GM19452 (cell line): ENCODE results near the gene KCNC3.

Experiments
- ATAC-seq: cut with Tn5 transposase; IDR thresholded peaks from one replicate; pipeline ENCODE4 v1.9.1; 2021; ENCODE audit not compliant: unreplicated experiment

Gene KCNC3

DNA sequence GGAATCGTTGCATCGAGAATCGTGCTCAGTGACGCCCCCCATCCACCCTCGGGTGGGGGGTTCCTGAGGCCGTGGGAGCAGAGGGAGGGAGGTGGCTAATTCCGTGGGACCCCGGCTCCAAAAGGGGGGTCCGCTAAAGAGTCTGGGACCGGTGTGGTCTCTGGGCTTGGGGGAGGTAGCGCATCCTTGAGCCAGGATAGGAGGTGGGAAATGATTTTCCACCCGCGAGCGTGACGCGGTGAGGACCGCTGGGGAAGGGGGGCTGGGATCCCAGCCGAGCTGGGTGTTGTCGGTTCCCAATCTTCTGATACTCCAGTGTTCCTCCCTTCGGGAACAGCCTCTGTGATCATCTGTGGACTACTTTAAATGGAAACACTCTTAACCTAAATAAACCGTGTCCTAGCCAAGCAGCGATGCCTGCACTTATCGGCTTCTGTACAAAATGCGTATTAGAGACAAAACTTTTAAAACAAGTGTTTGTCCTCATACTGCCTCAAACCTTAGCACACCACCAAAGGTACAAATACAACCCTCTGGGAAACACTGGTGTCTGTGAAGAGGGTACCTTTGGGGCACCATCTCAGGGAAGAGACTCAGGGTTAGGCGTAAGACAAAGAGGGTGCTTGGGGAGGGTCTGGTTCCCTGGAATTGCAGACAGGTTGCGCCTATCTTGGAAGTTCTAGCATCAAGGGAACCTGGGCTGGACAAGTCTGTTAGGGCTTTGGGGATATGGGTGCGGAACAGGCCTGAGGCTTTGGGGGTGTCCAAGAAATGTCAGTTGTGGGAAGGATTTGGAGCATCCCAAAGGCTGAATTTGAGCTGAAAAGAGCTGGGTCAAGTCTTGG lies 16.0 kb downstream of the KCNC3 start:
- no peak for ATAC-seq

DNA sequence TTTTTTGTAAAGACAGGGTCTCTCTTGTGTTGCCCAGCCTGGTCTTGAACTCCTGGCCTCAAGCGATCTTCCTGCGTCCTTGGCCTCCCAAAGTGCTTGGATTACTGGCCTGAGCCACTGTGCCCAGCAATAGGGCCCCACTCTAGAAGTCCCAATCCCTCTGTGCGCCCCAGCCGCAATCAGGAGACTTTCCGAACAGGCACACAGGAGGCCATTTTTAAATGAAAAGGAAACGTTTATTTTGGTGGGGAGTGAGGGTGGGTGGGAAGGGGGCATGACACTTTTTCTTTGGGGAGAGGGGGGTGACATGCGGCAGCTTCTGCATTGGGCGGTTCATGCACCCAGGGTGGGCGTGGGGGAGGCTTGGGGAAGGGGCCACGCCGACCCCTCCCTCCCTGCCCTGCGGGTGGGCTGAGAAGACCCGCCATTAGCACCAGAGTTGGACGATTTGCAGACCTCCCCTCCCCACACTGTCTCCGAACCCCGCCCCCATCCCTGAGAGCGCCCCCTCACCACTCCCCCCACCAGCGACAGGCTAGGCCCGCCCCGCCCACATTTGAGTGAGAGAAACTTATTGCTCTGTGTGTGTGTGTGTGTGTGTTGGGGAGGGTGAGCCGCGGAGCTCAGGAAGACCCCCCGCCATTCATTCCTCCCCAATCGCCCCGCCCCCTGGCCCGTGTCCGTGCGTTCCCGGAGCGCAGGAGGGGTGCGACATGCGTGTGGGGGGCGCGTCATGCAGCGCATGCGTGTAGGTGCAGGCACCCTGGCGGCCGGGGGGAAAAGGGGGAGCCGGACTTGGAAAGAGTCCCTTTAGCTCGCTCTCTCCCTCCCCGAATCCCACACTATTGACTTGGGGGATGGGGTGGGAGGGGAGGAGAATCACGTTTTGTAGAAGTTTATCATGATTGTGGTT lies 17.2 kb downstream of the KCNC3 start:
- ATAC-seq = no peak

DNA sequence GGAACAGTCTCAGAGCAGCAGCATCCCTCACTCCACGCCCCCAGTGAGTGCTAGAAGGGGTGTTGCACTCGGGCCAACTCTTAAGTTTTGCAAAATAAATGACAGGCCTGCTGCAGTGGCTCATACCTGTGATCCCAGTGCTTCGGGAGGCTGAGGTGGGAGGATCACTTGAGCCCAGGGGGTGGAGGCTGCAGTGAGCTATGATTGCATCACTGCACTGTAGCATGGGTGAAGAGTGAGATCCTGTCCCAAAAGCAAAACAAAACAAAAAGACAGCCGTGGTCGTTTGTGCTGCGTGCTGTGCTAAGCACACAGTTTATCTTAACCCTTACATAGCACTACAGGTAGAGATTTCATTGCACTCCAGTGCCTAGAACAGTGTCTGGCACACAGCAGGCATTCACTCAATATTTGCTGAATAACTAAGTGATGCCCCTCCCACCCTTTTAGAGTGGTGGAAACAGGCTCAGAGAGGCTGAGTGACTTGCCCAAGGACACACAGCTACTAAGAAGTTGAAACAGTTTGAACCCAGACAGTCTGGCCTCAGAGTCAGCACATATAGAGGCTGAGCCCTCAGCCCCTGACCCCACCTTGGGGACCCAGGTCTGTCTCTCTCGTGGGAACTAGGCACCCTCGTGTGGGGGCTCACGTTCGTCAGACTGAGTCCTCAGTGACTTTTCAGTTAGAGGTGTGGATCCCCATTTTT lies 18.3 kb downstream of the KCNC3 start:
- no peak for ATAC-seq

DNA sequence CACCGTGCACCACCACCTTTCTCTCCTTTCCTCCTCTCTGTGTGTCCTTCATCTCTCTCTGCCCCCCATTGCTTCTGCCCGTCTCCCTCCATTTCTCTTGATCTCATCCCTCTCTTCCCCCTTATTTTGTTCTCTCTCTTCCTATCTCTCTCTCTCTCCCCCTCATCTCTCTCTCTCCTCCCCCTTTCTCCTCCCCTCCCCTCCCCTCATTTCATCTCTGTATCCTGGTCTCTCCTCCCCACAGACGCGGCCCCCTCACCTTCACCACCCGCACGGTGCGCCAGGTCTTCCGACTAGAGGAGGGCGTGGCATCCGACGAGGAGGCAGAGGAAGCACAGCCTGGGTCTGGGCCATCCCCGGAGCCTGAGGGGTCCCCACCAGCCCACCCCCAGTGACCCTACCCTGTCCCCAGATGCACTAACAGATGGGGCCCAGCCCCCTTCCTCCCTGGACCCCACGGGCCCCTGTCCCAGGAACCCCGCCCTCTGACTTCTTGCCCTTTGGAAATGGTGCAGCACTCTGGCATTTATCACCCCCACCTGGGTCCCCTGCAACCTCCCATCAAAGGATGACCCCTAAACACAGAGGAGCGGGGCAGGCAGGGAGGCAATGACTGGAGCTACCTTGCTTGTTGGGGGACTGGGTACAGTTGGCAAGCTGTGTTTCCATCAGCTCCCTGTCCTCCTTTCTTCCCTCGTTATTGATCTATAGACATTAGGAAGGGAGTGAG lies 19.6 kb downstream of the KCNC3 start:
- no peak for ATAC-seq

DNA sequence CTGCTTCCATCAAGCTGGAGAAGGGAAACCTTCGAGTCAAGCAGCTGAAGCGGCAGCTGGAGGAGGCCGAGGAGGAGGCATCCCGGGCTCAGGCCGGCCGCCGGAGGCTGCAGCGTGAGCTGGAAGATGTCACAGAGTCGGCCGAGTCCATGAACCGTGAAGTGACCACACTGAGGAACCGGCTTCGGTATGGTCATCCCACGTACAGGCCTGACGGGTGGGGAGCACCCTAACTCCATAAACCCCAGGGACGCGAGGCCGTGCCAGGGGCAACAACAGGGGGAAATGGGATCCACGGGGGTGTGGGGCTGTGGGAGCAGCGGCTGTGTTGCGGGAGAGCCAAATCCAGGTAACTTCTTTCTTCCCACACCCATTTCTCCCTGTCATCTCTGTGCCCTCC lies 20.2 kb downstream of the KCNC3 start:
- ATAC-seq = no peak

DNA sequence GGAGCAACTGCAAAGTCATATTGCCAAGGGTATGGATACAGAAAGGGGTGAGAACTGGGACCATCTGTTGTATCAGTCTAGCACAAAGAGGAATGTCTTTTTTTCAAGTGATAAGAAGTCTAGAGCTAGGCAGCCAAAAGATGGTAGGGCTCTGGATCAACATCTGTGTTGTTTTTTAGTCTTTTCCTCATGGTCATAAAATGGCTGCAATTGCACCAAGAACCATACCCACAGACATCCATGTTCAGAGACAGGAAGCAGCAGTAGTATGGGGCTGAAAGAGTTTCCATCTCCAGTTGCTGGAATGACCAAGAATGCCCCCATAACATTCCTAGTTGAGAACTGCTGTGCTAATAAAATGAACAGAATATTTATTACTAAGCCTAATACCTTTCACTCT lies 25.6 kb downstream of the KCNC3 start:
- ATAC-seq = no peak

DNA sequence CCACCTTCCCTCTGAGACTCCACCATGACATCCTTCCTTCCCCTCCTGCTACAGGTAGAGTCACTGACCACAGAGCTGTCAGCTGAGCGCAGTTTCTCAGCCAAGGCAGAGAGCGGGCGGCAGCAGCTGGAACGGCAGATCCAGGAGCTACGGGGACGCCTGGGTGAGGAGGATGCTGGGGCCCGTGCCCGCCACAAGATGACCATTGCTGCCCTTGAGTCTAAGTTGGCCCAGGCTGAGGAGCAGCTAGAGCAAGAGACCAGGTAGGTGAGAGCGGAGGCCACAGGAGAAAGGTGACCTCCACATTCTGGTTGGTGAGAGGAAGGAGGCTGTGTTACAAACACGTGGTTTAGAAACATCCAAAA lies 27.6 kb downstream of the KCNC3 start:
- ATAC-seq = no peak

DNA sequence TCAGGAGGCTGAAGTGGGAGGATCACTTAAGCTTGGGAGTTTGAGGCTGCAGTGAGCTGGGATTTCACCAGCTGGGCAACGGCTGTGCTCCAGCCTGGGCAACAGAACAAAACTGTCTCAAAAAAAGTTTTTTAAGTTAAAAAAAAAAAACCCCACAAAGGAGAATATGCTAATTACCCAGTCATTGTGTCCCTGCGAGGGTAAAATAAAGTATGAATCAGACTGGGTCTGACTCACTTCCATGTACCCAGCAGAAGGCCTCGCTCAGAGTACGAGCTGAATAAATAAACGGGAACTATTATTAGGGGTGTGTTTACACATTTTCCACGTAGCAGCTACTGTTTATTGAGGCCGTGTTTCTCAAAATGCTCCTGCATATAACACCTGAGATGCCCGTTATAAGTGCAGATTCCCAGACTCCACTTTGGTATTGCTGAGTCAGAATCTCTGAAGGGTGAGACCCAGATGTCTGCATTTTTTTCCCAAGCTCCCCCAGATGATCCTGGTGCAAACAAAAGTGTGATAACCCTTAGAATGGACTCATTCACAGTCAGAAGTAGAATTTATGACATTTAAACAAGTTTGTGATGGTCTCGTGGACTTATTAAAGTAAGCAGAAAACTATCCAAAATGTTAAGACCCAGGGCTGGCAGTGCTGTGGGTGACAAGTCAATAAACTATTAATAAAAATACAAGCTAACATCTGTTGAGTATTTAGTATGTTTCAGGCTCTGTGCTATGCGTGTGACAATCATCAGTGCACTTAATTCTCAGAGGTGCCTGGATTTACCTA lies 28.2 kb downstream of the KCNC3 start:
- no peak for ATAC-seq

DNA sequence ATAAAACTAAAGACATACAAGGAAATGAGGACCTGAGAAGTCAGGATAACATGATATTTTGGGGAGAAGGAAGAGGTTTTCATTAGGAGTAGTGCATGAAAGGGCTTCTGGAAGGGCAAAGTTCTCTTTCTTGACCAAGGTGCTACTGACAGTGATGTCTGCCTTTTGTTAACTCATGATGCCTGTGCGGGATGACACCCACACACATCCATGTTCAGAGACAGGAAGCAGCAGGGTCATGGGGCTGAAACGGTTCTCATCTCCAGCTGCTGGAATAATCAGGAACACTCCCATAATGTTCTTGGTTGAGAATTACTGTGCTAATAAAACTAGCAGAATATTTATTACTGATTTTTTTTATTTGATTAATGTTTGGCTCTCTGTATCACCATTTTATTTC lies 29.1 kb downstream of the KCNC3 start:
- no peak for ATAC-seq

DNA sequence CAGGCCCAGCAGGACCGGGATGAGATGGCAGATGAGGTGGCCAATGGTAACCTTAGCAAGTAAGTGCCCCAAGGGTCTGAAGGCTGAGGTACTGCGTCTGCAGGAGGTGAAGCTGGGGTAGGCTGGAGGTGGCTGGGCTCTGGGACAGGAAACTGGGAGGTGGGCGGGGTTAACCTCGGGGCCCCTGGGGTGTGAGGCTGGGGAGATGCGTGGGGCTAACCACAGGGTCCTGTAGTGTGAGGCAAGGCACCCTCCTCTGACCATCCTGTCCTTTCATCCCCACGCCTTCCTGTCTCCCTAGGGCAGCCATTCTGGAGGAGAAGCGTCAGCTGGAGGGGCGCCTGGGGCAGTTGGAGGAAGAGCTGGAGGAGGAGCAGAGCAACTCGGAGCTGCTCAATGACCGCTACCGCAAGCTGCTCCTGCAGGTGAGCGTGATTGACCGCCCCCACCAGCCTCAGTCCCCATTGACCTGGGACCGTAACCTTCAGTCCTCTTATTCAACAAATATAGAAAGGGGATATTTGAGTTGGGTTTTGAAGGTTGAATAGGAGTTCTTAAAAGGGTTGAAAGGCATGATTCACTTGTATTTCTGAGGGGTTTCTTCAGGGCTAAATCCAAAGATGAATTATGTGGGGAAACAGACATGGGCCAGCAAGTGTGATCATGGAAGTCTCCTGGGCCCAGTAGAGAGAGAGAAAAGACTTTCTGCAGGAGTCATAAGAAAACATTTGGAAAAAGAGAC lies 35.7 kb downstream of the KCNC3 start:
- no peak for ATAC-seq

DNA sequence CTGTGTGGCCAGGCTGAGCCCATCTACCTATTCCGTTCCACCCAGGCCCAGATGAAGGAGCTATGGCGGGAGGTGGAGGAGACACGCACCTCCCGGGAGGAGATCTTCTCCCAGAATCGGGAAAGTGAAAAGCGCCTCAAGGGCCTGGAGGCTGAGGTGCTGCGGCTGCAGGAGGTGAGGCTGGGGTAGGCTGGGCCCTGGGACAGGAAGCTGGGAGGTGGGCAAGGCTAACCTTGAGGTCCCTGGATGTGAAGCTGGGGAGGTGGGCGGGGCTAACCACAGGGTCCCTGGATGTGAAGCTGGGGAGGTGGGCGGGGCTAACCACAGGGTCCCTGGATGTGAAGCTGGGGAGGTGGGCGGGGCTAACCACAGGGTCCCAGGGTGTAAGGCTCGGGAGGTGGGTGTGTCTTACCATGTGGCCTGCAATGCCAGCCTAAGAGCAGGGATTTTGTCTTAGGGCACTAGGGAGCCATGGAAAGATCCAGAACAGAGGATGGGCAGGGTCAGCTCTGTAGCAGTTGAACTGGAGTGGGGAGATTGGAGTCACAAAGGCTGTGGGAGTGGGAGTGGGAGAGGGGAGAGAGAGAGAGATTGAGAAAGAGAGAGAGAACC lies 36.9 kb downstream of the KCNC3 start:
- ATAC-seq = no peak

DNA sequence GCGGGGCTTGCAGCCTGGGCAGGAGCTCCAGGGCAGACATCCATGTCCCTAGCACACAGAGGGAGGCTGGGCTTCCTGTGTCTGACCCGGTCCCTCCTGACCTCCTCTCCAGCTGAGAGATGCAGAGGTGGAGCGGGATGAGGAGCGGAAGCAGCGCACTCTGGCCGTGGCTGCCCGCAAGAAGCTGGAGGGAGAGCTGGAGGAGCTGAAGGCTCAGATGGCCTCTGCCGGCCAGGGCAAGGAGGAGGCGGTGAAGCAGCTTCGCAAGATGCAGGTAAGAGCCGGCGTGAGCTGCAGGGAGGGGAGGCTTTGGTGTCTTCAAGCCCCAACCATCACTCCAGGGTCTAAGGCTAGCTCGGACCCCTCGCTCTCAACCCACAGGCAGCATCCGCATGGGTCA lies 38.4 kb downstream of the KCNC3 start:
- no peak for ATAC-seq

DNA sequence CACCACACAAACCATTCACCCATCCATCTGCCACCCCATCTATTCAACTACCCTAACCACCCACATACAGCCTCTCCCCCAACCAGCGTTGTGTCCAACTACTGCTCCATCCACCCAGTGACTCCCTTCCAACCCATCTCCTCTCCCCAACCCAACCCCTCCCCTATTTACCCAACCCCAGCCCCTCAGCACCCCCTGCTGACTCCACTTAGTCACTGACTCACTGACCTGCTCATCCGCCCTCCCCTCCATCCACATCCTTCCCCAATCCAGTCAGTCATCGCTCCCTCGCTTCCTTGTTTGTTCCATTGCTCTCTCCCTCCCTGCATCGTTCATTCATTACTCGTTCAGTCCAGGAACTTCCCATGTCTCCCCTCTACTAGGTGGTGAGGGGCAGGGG lies 39.2 kb downstream of the KCNC3 start:
- ATAC-seq = no peak

DNA sequence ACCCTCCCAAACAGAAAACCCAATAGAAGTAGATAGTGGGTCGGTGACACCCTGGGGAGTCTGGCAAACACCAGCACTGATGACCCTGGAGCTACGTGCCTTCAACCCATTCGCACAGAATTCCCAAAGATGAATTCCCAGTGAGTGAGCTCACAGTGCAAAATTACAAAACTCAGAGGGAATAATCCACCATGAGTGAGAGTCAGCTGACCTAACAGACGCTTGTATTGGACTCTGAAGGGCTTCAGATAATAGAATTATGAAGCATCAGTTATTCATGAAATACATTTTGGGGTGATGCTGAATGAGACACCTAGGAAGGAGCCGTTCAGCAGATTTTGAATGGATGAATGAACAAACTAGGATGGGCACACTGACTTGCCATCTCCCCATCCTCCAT lies 40.2 kb downstream of the KCNC3 start:
- ATAC-seq = no peak

DNA sequence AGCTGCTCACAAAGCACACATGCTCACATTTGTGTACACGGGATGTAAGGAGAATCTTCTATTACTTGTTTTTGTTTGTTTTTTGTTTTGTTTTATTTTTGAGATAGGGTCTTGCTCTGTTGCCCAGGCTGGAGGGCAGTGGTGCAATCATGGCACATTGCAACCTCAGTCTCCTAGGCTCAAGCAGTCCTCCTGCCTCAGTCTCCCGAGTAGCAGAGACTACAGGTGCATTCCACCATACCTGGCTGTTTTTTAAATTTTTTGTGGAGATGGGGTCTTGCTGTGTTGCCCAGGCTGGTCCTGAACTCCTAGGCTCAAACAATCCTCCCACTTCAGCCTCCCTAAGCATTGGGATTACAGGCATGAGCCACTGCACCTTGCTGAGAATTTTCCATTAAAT lies 41.8 kb downstream of the KCNC3 start:
- ATAC-seq = no peak

DNA sequence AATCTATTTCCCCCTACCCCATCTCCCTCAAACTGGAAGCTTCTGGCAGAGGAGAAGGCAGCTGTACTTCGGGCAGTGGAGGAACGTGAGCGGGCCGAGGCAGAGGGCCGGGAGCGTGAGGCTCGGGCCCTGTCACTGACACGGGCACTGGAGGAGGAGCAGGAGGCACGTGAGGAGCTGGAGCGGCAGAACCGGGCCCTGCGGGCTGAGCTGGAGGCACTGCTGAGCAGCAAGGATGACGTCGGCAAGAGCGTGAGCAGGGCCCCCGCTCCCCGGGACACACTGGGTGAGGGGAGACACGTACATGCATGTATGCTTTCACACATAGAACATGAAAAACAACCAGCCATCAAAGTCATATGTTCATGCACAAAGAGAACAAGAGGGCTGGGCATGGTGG lies 42.7 kb downstream of the KCNC3 start:
- no peak for ATAC-seq

DNA sequence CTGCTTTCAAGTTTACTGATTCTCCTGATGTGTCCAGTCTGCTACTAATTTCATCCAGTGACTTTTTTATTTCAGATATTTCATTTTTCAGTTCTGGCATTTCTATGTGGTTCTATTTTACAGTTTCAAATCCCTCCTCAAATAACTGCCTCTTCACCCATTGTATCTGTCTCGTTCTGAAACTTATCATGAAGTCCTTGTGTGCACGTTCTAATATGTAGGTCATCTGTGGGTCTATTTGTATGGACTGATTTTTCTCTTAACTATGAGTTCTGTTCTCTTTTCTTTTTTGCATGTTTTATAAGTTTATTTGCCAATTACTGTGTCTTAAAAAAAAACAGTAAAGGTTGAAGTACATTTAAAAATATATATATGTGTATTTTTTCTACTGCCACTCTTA lies 43.3 kb downstream of the KCNC3 start:
- ATAC-seq = no peak

DNA sequence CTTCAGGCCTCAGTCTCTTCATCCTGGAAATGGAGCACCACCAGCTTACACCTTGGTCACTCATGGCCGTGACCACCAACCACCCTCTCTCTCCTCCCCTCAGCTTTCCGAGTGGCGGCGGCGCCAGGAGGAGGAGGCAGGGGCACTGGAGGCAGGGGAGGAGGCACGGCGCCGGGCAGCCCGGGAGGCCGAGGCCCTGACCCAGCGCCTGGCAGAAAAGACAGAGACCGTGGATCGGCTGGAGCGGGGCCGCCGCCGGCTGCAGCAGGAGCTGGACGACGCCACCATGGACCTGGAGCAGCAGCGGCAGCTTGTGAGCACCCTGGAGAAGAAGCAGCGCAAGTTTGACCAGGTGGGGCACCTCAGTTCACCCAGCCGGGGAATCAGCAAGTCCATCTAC lies 47.7 kb downstream of the KCNC3 start:
- no peak for ATAC-seq

DNA sequence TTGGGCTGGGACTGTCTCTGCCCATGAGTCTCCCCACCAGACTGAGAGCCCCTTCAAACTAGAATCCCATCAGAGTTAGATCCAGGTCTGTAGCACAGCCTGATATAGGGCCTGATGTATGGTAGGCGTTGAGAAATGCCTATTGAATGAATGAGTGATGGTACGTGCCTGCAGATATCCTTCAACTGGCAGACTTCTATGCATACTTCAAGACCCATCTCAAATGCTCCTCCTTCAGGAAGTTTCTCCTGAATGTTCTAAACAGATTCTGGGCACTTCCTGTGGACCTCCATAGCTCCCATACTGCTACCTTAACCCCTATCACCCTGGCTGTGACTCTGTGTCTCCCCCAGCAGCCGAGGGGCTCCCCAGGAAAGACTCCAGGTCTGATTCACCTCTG lies 48.2 kb downstream of the KCNC3 start:
- ATAC-seq = no peak
